Endothelial cell of umbilical vein (primary cell): ENCODE data around the gene MAPKAP1. TPM values are rescaled to one million over a fixed set of nuclear protein-coding genes. Genes with fewer than 3 reads are reported as not detected.

Experiments used
- BruUV-seq: library from RNA; stranded (reverse); fragments of 400-500 nt; replicated peaks from 2 replicates; lab custom pipeline; 2021; lab: Mats Ljungman, UMichigan
- CTCF ChIA-PET: fragments of 300-600, 350-600 bp; sonication (Branson Sonifier 250); formaldehyde crosslinking; loops from one replicate; lab custom pipeline; 2021; ENCODE audit warnings: antibody characterized with exemption, inconsistent platforms; lab: Charles Lee
- POLR2A ChIA-PET: fragments of 300-600, 350-600 bp; sonication (Branson Sonifier 250); formaldehyde crosslinking; loops from one replicate; lab custom pipeline; 2021; ENCODE audit warnings: antibody characterized with exemption, inconsistent platforms; lab: Charles Lee
- DNase-seq: peaks from one replicate; pipeline ENCODE4 v3.0.0-alpha.2; 2011; ENCODE audit warnings: low read depth, low spot score
- FAIRE-seq: peaks from 2 replicates; lab custom pipeline; 2011; peaks lifted over from hg19 to GRCh38; lab: Jason Lieb, UNC
- H2AFZ ChIP-seq: 2 replicates; pipeline ENCODE4 v1.6.0; 2012; ENCODE audit warnings: low read depth, low read length, control low read depth, inconsistent platforms
- H3K27ac ChIP-seq: 2 replicates; pipeline ENCODE4 v1.5.1; 2011; ENCODE audit warnings: low read depth, mild to moderate bottlenecking, control low read depth, low read length, moderate library complexity; ENCODE audit not compliant: insufficient read depth
- H3K27me3 ChIP-seq, 2 experiments: 2 replicates each; pipeline versions ENCODE4 v1.6.0 to v1.6.1; 2011; ENCODE audit warnings: low read length in 2 of 2, mixed read lengths in 1 of 2; ENCODE audit not compliant: control insufficient read depth in 2 of 2, insufficient read depth in 2 of 2
- H3K36me3 ChIP-seq, 2 experiments: 2 replicates in 1 of 2; 3 replicates in 1 of 2; pipeline ENCODE4 v1.5.1; 2011; ENCODE audit warnings: low read length in 2 of 2, mild to moderate bottlenecking in 1 of 2, moderate library complexity in 1 of 2; ENCODE audit not compliant: control insufficient read depth in 2 of 2, insufficient read depth in 2 of 2; ENCODE audit errors: extremely low read depth in 1 of 2
- H3K4me1 ChIP-seq: 3 replicates; pipeline ENCODE4 v1.5.1; 2011; ENCODE audit warnings: mild to moderate bottlenecking, low read length; ENCODE audit not compliant: control insufficient read depth, insufficient read depth; ENCODE audit errors: extremely low read depth
- H3K4me2 ChIP-seq: 2 replicates; pipeline ENCODE4 v1.6.1; 2011; ENCODE audit warnings: low read length, control low read depth, mixed read lengths; ENCODE audit not compliant: insufficient read depth
- H3K4me3 ChIP-seq, 3 experiments: fragments of 200-600 bp in 1 of 3; sonication (generic), shearing (Covaris generic) in 1 of 3; replicated peaks in 1 of 3; 2 replicates each; pipeline ENCODE4 v1.5.1; 2011 to 2016; ENCODE audit warnings: control low read depth in 3 of 3, low read length in 3 of 3, mild to moderate bottlenecking in 2 of 3, inconsistent platforms in 1 of 3, low read depth in 1 of 3, moderate library complexity in 1 of 3; ENCODE audit not compliant: insufficient read depth in 1 of 3
- H3K79me2 ChIP-seq: 2 replicates; pipeline ENCODE4 v1.6.0; 2012; ENCODE audit warnings: low read length, inconsistent platforms; ENCODE audit not compliant: control insufficient read depth, insufficient read depth
- H3K9ac ChIP-seq: replicated peaks from 2 replicates; pipeline ENCODE3; 2011; ENCODE audit warnings: low read length, control low read depth; ENCODE audit not compliant: insufficient read depth; ENCODE audit errors: extremely low read depth
- H3K9me1 ChIP-seq: replicated peaks from 3 replicates; pipeline ENCODE4 v1.6.0; 2011; ENCODE audit warnings: mild to moderate bottlenecking, low read length; ENCODE audit not compliant: control insufficient read depth, insufficient read depth; ENCODE audit errors: extremely low read depth
- H3K9me3 ChIP-seq: replicated peaks from 2 replicates; pipeline ENCODE4 v1.5.1; 2012; ENCODE audit warnings: low read length, inconsistent platforms; ENCODE audit not compliant: control insufficient read depth, insufficient read depth
- H4K20me1 ChIP-seq: replicated peaks from 2 replicates; pipeline ENCODE3; 2011; ENCODE audit warnings: mild to moderate bottlenecking, low read length; ENCODE audit not compliant: control insufficient read depth, insufficient read depth; ENCODE audit errors: extremely low read depth
- GATA2 ChIP-seq: IDR thresholded peaks from 2 replicates; pipeline ENCODE4 v1.7.0; 2011; ENCODE audit warnings: low read depth, mild to moderate bottlenecking, moderate library complexity, mixed read lengths, low read length; ENCODE audit not compliant: insufficient read length, insufficient read depth
- JUN ChIP-seq: IDR thresholded peaks from 2 replicates; pipeline ENCODE4 v1.6.1; 2011; ENCODE audit warnings: borderline replicate concordance, low read depth; ENCODE audit not compliant: insufficient read length, insufficient read depth
- POLR2A ChIP-seq: IDR thresholded peaks from 2 replicates; pipeline ENCODE4 v1.6.1; 2012; ENCODE audit warnings: low read depth, mild to moderate bottlenecking, control low read depth, low read length
- POLR2AphosphoS5 ChIP-seq: IDR thresholded peaks from 2 replicates; pipeline ENCODE4 v1.6.1; 2012; ENCODE audit warnings: low read depth, mild to moderate bottlenecking, control low read depth, low read length, moderate library complexity; ENCODE audit not compliant: insufficient read depth
- dilution Hi-C: fragments of 300-500 bp; cut with MboI; formaldehyde crosslinking; loops from one replicate; pipeline ENCODE4 v1.15.0; 2019; ENCODE audit warnings: low sequenced_read_pairs; ENCODE audit not compliant: extremely low pct_ligation_motif_present
- intact Hi-C: fragments of 100-400 bp; cut with micrococcal nuclease; formaldehyde crosslinking; loops from one replicate; pipeline ENCODE4 v1.10.0; 2022
- polyA plus RNA-seq, 4 experiments: library from polyadenylated mRNA; depleted of rRNA in 3 of 4; stranded (reverse) in 3 of 4; unstranded in 1 of 4; fragments of >200 nt; gene quantifications; 2 replicates each; pipeline versions ENCODE4 v1.2.1 to v1.2.3, GENCODE V29; 2011 to 2012; ENCODE audit warnings: missing spikeins in 1 of 4
- total RNA-seq: library from RNA; stranded (reverse); gene quantifications from 2 replicates; pipeline ENCODE4 v1.2.3, GENCODE V29; 2021
- TF ChIP-seq, protein P1 (sequence below): IDR thresholded peaks from 2 replicates; pipeline ENCODE4 v1.6.1; 2011; ENCODE audit not compliant: insufficient read depth, insufficient read length
- TF ChIP-seq, protein P2 (sequence below), 2 donors: IDR thresholded peaks; 1 replicate in 1 of 2; 2 replicates in 1 of 2; pipeline ENCODE4 v1.5.1; 2011; ENCODE audit warnings: low read length in 2 of 2, mild to moderate bottlenecking in 2 of 2, moderate library complexity in 2 of 2, control low read depth in 1 of 2, inconsistent platforms in 1 of 2, low read depth in 1 of 2; ENCODE audit not compliant: insufficient read depth in 1 of 2; ENCODE audit errors: extremely low read depth in 1 of 2

MAPKAP1 gene
- total and polyA plus RNA-seq, 2 donors (not counting 3 experiments of a cell fraction or from before 2014, with no cell fraction given), result 61.9 to 99.1 TPM

DNA sequence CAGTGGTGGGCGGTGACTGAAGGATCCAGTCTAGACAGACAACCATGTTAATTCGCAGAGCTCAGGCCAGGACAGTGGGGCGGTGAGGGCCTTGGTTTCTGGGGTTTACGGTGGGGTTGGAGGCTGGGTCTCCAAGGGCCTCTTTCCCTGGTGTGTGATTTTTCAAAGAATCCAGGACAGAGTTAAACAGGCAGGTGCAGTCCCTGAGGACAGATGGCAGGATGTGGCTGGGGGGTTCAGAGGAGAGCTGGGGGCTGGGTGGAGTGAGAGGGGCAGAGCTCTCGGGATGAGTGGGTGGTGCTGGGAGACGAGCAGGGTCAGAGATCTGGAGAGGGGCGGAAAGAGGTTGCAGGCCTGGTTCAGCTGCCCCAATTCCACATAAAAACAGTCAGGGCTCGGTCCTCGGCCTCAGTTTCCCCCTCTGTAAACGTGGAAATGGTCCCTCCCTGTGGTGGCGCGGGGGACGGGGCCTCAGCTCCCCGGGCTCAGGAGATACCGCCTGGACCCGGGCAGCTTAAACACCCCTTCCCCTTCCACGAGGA is 299.5 kb downstream of the MAPKAP1 start:
- dilution Hi-C loops, result no loop called here
- H3K9me3 ChIP-seq, result no peaks in the 10 kb centered on the region
- TF ChIP-seq POLR2A, result no peak
- TF ChIP-seq, protein P1, sequence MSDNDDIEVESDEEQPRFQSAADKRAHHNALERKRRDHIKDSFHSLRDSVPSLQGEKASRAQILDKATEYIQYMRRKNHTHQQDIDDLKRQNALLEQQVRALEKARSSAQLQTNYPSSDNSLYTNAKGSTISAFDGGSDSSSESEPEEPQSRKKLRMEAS, result no peak
- POLR2A ChIA-PET, result interaction anchor here (0.7 kb wide), 1 partner anchor 983 kb away, joined by 5 read pairs; no protein-coding TSS in a partner anchor
- no peaks in the 10 kb centered on the region for H3K36me3 ChIP-seq
- intact Hi-C loops, result loop anchor here (5.0 to 10.0 kb wide), 3 partner anchors 340 to 1085 kb away; partner anchors contain the start of gene PBX3
- FAIRE-seq (no peak), DNase-seq (no peak)
- H2AFZ ChIP-seq, result peak overlapping the region; percentile 62
- peak overlapping the region; percentile 93 for H3K9ac ChIP-seq
- peak overlapping the region; percentile 21 to 62 (median 40) for H3K4me3 ChIP-seq
- CTCF ChIA-PET, result interaction anchor here (0.6 to 2.7 kb wide), 59 partner anchors 8 to 1091 kb away, joined by 3 to 35 read pairs (median 4); partner anchors contain the start of gene MVB12B
- H3K27me3 ChIP-seq, result no peaks in the 10 kb centered on the region
- peaks cover 3% of the 10 kb centered on the region for H3K4me1 ChIP-seq
- H3K4me2 ChIP-seq, result peak overlapping the region; percentile 53
- no peaks in the 10 kb centered on the region for H3K9me1 ChIP-seq
- no peak overlapping the region for H3K27ac ChIP-seq
- BruUV-seq, result TSS peak; percentile 31
- no peaks in the 10 kb centered on the region for H3K79me2 ChIP-seq
- no peaks in the 10 kb centered on the region for H4K20me1 ChIP-seq

DNA sequence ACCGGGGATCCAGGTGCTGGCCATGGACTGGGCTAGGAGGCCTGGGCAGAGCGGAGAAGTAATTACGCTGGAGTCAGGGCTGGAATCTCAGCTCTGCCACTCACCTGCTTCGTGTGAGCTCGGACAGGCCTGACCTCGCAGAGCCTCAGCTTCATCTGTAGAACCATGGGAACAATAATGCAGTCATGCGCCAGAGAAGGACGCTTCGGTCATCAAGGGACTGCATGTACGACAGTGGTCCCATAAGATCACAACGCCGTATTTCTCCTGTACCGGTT is 300.3 kb downstream of the MAPKAP1 start:
- Histone ChIP-seq H2AFZ (no peak overlapping the region), H3K9me3 (no peaks in the 10 kb centered on the region), H3K4me1 (peaks cover 3% of the 10 kb centered on the region), H4K20me1 (no peaks in the 10 kb centered on the region), H3K4me2 (no peak overlapping the region), H3K79me2 (no peaks in the 10 kb centered on the region), H3K27ac (no peak overlapping the region), H3K9me1 (no peaks in the 10 kb centered on the region), H3K4me3 (no peak overlapping the region), H3K9ac (no peak overlapping the region), H3K27me3 (no peaks in the 10 kb centered on the region), H3K36me3 (no peaks in the 10 kb centered on the region)
- TF ChIP-seq POLR2A (no peak), JUN (no peak), POLR2AphosphoS5 (no peak), GATA2 (no peak)
- TF ChIP-seq, protein P2, sequence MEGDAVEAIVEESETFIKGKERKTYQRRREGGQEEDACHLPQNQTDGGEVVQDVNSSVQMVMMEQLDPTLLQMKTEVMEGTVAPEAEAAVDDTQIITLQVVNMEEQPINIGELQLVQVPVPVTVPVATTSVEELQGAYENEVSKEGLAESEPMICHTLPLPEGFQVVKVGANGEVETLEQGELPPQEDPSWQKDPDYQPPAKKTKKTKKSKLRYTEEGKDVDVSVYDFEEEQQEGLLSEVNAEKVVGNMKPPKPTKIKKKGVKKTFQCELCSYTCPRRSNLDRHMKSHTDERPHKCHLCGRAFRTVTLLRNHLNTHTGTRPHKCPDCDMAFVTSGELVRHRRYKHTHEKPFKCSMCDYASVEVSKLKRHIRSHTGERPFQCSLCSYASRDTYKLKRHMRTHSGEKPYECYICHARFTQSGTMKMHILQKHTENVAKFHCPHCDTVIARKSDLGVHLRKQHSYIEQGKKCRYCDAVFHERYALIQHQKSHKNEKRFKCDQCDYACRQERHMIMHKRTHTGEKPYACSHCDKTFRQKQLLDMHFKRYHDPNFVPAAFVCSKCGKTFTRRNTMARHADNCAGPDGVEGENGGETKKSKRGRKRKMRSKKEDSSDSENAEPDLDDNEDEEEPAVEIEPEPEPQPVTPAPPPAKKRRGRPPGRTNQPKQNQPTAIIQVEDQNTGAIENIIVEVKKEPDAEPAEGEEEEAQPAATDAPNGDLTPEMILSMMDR (IDR thresholded peaks at IDR 0.05; ENCODE audit: extremely low read depth in 1 of 2, insufficient read depth in 1 of 2, low read depth in 1 of 2, low read length in 2 of 2), result no peak
- TF ChIP-seq, protein P1, result no peak
- CTCF ChIA-PET, result interaction anchor here (1.4 to 2.7 kb wide), 7 partner anchors 13 to 1084 kb away, joined by 3 to 35 read pairs (median 18); no protein-coding TSS in a partner anchor
- intact Hi-C loops, result loop anchor here (5.0 to 10.0 kb wide), 3 partner anchors 341 to 1086 kb away; partner anchors contain the start of gene PBX3
- dilution Hi-C loops, result no loop called here
- FAIRE-seq (no peak), DNase-seq (no peak)
- no TSS peak for BruUV-seq
- POLR2A ChIA-PET, result no interaction called here
